ENCODE measurements around the gene DYRK1B. TPM values are rescaled to one million over a fixed set of nuclear protein-coding genes. Genes with fewer than 3 reads are reported as not detected.
"Not testable (repeated sequence)": the region's sequence is repeated elsewhere in the genome, so short reads cannot be mapped to it uniquely, and the experiment has no call there.

DYRK1B gene
- total and polyA plus RNA-seq, 12 donors: 7.8 to 66.6 (median 25.5) TPM

- no peak for DNase-seq
- TF ChIP-seq POLR2A (IDR thresholded peaks at IDR 0.05): no peak
- TF ChIP-seq, protein P1, sequence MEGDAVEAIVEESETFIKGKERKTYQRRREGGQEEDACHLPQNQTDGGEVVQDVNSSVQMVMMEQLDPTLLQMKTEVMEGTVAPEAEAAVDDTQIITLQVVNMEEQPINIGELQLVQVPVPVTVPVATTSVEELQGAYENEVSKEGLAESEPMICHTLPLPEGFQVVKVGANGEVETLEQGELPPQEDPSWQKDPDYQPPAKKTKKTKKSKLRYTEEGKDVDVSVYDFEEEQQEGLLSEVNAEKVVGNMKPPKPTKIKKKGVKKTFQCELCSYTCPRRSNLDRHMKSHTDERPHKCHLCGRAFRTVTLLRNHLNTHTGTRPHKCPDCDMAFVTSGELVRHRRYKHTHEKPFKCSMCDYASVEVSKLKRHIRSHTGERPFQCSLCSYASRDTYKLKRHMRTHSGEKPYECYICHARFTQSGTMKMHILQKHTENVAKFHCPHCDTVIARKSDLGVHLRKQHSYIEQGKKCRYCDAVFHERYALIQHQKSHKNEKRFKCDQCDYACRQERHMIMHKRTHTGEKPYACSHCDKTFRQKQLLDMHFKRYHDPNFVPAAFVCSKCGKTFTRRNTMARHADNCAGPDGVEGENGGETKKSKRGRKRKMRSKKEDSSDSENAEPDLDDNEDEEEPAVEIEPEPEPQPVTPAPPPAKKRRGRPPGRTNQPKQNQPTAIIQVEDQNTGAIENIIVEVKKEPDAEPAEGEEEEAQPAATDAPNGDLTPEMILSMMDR (IDR thresholded peaks at IDR 0.05): no peak
- intact Hi-C loops (cut with DNase I): no loop called here
- Histone ChIP-seq H3K27ac (no peak overlapping the region), H3K4me3 (no peak overlapping the region), H3K4me1 (replicated peaks in 1 of 2) (no peaks in the 10 kb centered on the region), H3K36me3 (replicated peaks in 1 of 2) (no peaks in the 10 kb centered on the region), H3K27me3 (no peaks in the 10 kb centered on the region), H3K9me3 (replicated peaks in 1 of 3) (no peaks in the 10 kb centered on the region)
- 76 to 84% (median 80%) methylated on average over 9 of the region's 9 CpGs for WGBS, 4 donors
These were observed 20.5 kb downstream of the DYRK1B start for GRCh38 chr19:39813264-39813993.

GRCh38 chr19:39811064-39811463 is 22.9 kb downstream of the DYRK1B start:
- intact Hi-C loops (cut with DNase I): no loop called here
- no peak for DNase-seq

DNA sequence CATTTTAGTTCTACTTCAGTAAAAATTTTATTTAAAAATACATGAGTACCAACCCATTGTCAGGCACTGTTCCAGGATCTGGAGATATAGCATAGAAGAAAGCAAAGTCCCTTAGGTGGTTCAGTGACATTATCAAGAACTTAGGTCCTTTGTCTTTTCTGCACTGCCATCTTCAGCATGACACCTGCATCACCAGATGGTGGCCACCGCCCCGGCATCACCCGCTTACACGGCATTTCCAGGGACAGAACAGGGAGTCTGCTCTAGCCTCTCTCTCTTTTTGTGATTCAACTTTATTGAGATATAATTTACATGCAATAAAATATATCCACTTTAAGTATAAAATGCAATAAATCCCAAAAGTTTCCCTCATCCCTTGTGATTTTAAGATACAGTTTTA is 23.5 kb downstream of the DYRK1B start:
- no peak for DNase-seq

More at GRCh38 chr19:39811064-39811463, 22.9 kb downstream of the DYRK1B start:
- no peaks in the 10 kb centered on the region for H3K36me3 ChIP-seq (replicated peaks in 1 of 2)
- H3K27me3 ChIP-seq: no peaks in the 10 kb centered on the region
- WGBS, 4 donors: 82 to 92% (median 86%) methylated on average over 4 of the region's 4 CpGs
- TF ChIP-seq, protein P1 (IDR thresholded peaks at IDR 0.05): no peak
- no peak for TF ChIP-seq POLR2A (IDR thresholded peaks at IDR 0.05)
- H3K9me3 ChIP-seq (replicated peaks in 1 of 3): no peaks in the 10 kb centered on the region
- H3K4me1 ChIP-seq (replicated peaks in 1 of 2): no peaks in the 10 kb centered on the region
- H3K4me3 ChIP-seq: no peak overlapping the region
- no peak overlapping the region for H3K27ac ChIP-seq

DNA sequence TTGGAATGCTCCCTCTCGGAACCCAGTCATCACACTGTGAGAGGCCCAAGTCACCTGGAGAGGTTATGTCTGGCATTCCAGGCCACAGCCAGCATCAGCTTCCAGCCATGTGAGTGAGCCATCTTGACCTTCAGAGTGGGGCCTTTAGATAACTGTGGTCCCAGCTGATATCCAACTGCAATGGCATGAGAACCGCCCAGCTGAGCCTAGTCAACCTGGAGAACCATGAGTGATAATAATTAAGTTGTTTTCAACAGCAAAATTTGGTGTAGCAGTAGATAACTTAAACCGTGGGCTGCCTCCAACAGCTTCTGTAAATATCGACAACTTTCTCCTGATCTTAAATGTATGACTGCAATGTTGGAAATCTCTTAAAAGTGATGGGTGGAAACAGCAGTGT is 24.6 kb downstream of the DYRK1B start:
- WGBS, 4 donors: 91 to 95% (median 95%) methylated on average over 3 to 4 of the region's 4 CpGs
- intact Hi-C loops (cut with DNase I): no loop called here
- TF ChIP-seq, protein P1 (IDR thresholded peaks at IDR 0.05): no peak
- no peak for TF ChIP-seq POLR2A (IDR thresholded peaks at IDR 0.05)
- no peak for DNase-seq
- Histone ChIP-seq H3K36me3 (replicated peaks in 1 of 2) (no peaks in the 10 kb centered on the region), H3K4me3 (no peak overlapping the region), H3K27me3 (no peaks in the 10 kb centered on the region), H3K27ac (no peak overlapping the region), H3K4me1 (replicated peaks in 1 of 2) (no peaks in the 10 kb centered on the region), H3K9me3 (replicated peaks in 1 of 3) (no peaks in the 10 kb centered on the region)

More for the DNA sequence above, 23.5 kb downstream of the DYRK1B start:
- Histone ChIP-seq H3K36me3 (replicated peaks in 1 of 2) (no peaks in the 10 kb centered on the region), H3K9me3 (replicated peaks in 1 of 3) (no peaks in the 10 kb centered on the region), H3K4me3 (no peak overlapping the region), H3K27ac (no peak overlapping the region), H3K27me3 (no peaks in the 10 kb centered on the region), H3K4me1 (replicated peaks in 1 of 2) (no peaks in the 10 kb centered on the region)
- WGBS, 4 donors: 87 to 91% (median 91%) methylated on average over 4 of the region's 4 CpGs
- intact Hi-C loops (cut with DNase I): no loop called here
- TF ChIP-seq, protein P1 (IDR thresholded peaks at IDR 0.05): no peak

- H3K36me3 ChIP-seq (replicated peaks in 1 of 2); DNase-seq; H3K4me1 ChIP-seq (replicated peaks in 1 of 2); H3K9me3 ChIP-seq (replicated peaks in 1 of 3); H3K27me3 ChIP-seq; H3K4me3 ChIP-seq; intact Hi-C loops (cut with DNase I); H3K27ac ChIP-seq: not testable (repeated sequence)
- 81 to 92% (median 85%) methylated on average over 7 of the region's 7 CpGs for WGBS, 4 donors
These were observed 25.3 kb downstream of the DYRK1B start for GRCh38 chr19:39808688-39809087.

Data from adrenal gland (tissue), 12 donors.